Ascending aorta (tissue), 1 donor: ENCODE data around the gene NAV1. TPM values are rescaled to one million over a fixed set of nuclear protein-coding genes. Genes with fewer than 3 reads are reported as not detected.

Source experiments
- total RNA-seq: library from RNA; depleted of rRNA; stranded (reverse); fragments of >200 nt; gene quantifications from one replicate; pipeline ENCODE4 v1.1.0, GENCODE V29; 2016

The NAV1 gene
- total RNA-seq, 1 donor from 2014 or later = 131 TPM

Other genes with a start within 250 kb of the NAV1 start
- not detected for gene TNNT2, start 161.4 kb upstream of the NAV1 start, total RNA-seq
- 0.43 TPM for gene LAD1, start 139.8 kb upstream of the NAV1 start, total RNA-seq
- not detected for gene TNNI1, start 117.4 kb upstream of the NAV1 start, total RNA-seq
- 111 TPM for gene PHLDA3, start 69.9 kb upstream of the NAV1 start, total RNA-seq
- 948 TPM for gene CSRP1, start 32.0 kb upstream of the NAV1 start, total RNA-seq